Transverse colon (tissue), 4 donors: ENCODE measurements around the gene TRAFD1.

Experiments
- EP300 ChIP-seq: sonication (generic); formaldehyde crosslinking; IDR thresholded peaks from one replicate; pipeline ENCODE4 v1.6.1; 2017; ENCODE audit warnings: antibody characterized with exemption, low read depth
- POLR2AphosphoS5 ChIP-seq, 3 donors: sonication (generic); formaldehyde crosslinking; IDR thresholded peaks; one replicate each; pipeline ENCODE4 v1.6.1; 2016; ENCODE audit warnings: antibody characterized with exemption in 3 of 3
- TF ChIP-seq, protein P1 (sequence below), 5 experiments: fragments of 200-600 bp in 3 of 5; fragments of 450-650 bp in 2 of 5; sonication (generic) in 3 of 5; IDR thresholded peaks; 1 replicate in 2 of 5; 2 replicates in 3 of 5; pipeline ENCODE4 v1.5.1; 2016 to 2017; ENCODE audit warnings: antibody characterized with exemption in 5 of 5, inconsistent platforms in 3 of 5, mild to moderate bottlenecking in 2 of 5, moderate library complexity in 1 of 5

DNA sequence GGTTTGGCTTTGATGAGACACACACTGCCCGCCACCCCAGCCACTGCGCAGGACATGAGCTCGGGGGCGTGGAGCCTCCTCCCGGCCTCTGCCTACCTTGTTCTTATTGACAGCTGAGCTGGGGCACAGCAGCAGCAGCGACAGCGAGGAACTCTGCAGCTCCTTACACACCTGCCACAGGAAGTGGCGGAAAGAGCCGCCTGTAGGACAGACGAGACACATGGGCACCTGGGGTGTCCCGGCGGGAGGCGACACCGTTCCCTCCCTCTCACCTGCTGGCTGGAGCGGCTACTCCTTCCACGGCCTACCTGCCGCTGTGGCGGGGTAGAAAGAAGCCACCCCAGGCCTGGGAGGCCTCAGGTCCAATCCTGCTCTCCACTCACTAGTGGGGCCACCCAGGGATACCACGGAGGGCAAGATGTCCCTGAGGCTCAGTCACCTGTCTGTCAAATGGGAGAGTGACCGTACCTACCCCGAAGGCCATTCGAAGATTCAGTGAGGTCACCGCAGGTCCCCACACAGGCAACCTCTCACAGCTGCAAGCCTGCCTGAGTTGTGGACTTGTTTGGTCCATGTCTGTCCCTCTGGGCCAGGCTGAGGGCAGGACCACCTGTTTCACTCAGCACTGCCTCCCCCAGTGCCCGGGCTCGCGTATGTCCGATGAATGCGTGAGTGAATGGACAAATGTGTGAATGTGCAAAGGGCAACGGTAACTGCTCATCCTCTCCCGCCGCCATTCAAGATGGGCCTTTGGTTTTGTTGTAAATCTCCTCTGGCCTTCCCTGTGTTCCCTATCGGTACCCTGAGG lies 42.6 kb downstream of the TRAFD1 start:
- TF ChIP-seq, protein P1, sequence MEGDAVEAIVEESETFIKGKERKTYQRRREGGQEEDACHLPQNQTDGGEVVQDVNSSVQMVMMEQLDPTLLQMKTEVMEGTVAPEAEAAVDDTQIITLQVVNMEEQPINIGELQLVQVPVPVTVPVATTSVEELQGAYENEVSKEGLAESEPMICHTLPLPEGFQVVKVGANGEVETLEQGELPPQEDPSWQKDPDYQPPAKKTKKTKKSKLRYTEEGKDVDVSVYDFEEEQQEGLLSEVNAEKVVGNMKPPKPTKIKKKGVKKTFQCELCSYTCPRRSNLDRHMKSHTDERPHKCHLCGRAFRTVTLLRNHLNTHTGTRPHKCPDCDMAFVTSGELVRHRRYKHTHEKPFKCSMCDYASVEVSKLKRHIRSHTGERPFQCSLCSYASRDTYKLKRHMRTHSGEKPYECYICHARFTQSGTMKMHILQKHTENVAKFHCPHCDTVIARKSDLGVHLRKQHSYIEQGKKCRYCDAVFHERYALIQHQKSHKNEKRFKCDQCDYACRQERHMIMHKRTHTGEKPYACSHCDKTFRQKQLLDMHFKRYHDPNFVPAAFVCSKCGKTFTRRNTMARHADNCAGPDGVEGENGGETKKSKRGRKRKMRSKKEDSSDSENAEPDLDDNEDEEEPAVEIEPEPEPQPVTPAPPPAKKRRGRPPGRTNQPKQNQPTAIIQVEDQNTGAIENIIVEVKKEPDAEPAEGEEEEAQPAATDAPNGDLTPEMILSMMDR (IDR thresholded peaks at IDR 0.05): no peak
- TF ChIP-seq POLR2AphosphoS5 (IDR thresholded peaks at IDR 0.05) (no peak), EP300 (no peak)
